Measurements from ENCODE around the gene NACC2. TPM values are rescaled to one million over a fixed set of nuclear protein-coding genes. Genes with fewer than 3 reads are reported as not detected.

Gene NACC2
- total and polyA plus RNA-seq, 9 of the 15 experiments (the other 6 are each of a cell fraction or from before 2014, with no cell fraction given): 0.70 to 25.1 (median 5.6) TPM

DNA sequence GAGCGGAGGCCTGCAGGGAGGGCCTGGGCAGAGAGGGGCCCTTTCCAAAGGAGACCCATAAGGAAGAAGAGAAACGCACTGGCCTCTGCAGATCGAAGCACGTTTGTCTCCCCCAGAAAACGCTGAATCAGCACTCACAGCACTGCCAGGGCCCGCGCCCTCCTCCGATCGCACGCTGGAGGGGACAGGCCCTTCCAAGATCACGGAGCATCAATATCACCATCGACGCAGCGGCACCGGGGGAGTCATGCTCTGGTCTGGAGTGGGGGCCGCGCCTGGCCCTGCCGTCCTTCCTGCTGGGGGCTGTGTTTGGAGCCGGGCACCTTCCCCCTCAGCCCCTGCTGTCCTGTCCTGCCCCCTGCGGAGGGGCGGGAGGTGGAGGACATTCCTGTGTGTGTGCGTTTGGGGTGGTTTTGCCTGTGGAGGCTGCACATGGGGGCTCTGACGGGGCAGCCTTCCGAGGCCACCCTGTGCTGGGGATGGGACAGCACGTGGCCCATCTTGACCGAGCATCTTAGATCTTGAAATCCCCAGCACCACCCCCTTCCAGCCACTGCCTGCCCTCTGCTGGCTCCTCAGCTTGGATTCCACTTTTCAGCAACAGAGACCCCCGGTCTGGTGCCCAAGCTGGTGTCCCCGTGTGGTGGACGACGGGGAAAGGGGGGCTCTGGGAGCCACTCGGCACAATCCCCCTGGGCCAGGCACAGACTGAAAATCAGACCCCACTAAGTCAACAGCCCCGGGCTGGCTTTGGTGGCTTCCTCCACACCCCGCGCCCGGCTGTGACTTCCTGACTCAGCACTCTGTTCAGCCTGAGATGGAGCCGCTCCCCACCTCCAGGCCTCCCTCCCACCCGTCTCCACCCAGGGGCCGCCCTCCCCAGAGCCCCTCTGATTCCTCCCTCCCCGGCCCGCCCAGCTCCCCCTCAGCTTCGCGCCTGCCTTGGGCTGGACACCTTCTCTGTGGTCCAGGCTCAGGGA, 15.3 kb upstream of the NACC2 start (continued):
- TF ChIP-seq, protein P1, sequence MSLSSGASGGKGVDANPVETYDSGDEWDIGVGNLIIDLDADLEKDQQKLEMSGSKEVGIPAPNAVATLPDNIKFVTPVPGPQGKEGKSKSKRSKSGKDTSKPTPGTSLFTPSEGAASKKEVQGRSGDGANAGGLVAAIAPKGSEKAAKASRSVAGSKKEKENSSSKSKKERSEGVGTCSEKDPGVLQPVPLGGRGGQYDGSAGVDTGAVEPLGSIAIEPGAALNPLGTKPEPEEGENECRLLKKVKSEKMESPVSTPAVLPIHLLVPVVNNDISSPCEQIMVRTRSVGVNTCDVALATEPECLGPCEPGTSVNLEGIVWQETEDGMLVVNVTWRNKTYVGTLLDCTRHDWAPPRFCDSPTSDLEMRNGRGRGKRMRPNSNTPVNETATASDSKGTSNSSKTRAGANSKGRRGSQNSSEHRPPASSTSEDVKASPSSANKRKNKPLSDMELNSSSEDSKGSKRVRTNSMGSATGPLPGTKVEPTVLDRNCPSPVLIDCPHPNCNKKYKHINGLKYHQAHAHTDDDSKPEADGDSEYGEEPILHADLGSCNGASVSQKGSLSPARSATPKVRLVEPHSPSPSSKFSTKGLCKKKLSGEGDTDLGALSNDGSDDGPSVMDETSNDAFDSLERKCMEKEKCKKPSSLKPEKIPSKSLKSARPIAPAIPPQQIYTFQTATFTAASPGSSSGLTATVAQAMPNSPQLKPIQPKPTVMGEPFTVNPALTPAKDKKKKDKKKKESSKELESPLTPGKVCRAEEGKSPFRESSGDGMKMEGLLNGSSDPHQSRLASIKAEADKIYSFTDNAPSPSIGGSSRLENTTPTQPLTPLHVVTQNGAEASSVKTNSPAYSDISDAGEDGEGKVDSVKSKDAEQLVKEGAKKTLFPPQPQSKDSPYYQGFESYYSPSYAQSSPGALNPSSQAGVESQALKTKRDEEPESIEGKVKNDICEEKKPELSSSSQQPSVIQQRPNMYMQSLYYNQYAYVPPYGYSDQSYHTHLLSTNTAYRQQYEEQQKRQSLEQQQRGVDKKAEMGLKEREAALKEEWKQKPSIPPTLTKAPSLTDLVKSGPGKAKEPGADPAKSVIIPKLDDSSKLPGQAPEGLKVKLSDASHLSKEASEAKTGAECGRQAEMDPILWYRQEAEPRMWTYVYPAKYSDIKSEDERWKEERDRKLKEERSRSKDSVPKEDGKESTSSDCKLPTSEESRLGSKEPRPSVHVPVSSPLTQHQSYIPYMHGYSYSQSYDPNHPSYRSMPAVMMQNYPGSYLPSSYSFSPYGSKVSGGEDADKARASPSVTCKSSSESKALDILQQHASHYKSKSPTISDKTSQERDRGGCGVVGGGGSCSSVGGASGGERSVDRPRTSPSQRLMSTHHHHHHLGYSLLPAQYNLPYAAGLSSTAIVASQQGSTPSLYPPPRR (CRISPR knock-in tag; IDR thresholded peaks at IDR 0.05; ENCODE audit: borderline replicate concordance): no peak
- TF ChIP-seq JUND (IDR thresholded peaks at IDR 0.05; ENCODE audit: borderline replicate concordance, low read depth, low read length): no peak
- TF ChIP-seq JUND (tag; IDR thresholded peaks at IDR 0.05; ENCODE audit: borderline replicate concordance, low read depth, low read length): no peak
- TF ChIP-seq ZNF561 (CRISPR knock-in tag; conservative IDR thresholded peaks at IDR 0.05): no peak
- TF ChIP-seq, protein P2, sequence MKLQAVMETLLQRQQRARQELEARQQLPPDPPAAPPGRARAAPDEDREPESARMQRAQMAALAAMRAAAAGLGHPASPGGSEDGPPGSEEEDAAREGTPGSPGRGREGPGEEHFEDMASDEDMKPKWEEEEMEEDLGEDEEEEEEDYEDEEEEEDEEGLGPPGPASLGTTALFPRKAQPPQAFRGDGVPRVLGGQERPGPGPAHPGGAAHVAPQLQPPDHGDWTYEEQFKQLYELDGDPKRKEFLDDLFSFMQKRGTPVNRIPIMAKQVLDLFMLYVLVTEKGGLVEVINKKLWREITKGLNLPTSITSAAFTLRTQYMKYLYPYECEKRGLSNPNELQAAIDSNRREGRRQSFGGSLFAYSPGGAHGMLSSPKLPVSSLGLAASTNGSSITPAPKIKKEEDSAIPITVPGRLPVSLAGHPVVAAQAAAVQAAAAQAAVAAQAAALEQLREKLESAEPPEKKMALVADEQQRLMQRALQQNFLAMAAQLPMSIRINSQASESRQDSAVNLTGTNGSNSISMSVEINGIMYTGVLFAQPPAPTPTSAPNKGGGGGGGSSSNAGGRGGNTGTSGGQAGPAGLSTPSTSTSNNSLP (IDR thresholded peaks at IDR 0.05; ENCODE audit: borderline replicate concordance, low read depth, low read length): no peak
- TF ChIP-seq NUFIP1 (IDR thresholded peaks at IDR 0.05; ENCODE audit: partially characterized antibody): no peak
- TF ChIP-seq, protein P3, sequence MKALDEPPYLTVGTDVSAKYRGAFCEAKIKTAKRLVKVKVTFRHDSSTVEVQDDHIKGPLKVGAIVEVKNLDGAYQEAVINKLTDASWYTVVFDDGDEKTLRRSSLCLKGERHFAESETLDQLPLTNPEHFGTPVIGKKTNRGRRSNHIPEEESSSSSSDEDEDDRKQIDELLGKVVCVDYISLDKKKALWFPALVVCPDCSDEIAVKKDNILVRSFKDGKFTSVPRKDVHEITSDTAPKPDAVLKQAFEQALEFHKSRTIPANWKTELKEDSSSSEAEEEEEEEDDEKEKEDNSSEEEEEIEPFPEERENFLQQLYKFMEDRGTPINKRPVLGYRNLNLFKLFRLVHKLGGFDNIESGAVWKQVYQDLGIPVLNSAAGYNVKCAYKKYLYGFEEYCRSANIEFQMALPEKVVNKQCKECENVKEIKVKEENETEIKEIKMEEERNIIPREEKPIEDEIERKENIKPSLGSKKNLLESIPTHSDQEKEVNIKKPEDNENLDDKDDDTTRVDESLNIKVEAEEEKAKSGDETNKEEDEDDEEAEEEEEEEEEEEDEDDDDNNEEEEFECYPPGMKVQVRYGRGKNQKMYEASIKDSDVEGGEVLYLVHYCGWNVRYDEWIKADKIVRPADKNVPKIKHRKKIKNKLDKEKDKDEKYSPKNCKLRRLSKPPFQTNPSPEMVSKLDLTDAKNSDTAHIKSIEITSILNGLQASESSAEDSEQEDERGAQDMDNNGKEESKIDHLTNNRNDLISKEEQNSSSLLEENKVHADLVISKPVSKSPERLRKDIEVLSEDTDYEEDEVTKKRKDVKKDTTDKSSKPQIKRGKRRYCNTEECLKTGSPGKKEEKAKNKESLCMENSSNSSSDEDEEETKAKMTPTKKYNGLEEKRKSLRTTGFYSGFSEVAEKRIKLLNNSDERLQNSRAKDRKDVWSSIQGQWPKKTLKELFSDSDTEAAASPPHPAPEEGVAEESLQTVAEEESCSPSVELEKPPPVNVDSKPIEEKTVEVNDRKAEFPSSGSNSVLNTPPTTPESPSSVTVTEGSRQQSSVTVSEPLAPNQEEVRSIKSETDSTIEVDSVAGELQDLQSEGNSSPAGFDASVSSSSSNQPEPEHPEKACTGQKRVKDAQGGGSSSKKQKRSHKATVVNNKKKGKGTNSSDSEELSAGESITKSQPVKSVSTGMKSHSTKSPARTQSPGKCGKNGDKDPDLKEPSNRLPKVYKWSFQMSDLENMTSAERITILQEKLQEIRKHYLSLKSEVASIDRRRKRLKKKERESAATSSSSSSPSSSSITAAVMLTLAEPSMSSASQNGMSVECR (CRISPR knock-in tag; IDR thresholded peaks at IDR 0.05): no peak
- TF ChIP-seq, protein P4, sequence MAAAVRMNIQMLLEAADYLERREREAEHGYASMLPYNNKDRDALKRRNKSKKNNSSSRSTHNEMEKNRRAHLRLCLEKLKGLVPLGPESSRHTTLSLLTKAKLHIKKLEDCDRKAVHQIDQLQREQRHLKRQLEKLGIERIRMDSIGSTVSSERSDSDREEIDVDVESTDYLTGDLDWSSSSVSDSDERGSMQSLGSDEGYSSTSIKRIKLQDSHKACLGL (CRISPR knock-in tag; IDR thresholded peaks at IDR 0.05; ENCODE audit: borderline replicate concordance, poor library complexity, severe bottlenecking): no peak
- TF ChIP-seq PPARD (CRISPR knock-in tag; IDR thresholded peaks at IDR 0.05): no peak
- TF ChIP-seq, protein P5, sequence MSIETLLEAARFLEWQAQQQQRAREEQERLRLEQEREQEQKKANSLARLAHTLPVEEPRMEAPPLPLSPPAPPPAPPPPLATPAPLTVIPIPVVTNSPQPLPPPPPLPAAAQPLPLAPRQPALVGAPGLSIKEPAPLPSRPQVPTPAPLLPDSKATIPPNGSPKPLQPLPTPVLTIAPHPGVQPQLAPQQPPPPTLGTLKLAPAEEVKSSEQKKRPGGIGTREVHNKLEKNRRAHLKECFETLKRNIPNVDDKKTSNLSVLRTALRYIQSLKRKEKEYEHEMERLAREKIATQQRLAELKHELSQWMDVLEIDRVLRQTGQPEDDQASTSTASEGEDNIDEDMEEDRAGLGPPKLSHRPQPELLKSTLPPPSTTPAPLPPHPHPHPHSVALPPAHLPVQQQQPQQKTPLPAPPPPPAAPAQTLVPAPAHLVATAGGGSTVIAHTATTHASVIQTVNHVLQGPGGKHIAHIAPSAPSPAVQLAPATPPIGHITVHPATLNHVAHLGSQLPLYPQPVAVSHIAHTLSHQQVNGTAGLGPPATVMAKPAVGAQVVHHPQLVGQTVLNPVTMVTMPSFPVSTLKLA (conservative IDR thresholded peaks at IDR 0.05): no peak
- TF ChIP-seq ZNF282 (CRISPR knock-in tag; IDR thresholded peaks at IDR 0.05): no peak
- no peak for TF ChIP-seq ZNF143 (CRISPR knock-in tag; IDR thresholded peaks at IDR 0.05)

All from K562 (cell line).